TTC549 (cell line): ENCODE measurements around the gene HSF4.

Experiments used
- FAIRE-seq: peaks from 2 replicates; lab custom pipeline; 2012; peaks lifted over from hg19 to GRCh38; lab: Jason Lieb, UNC

HSF4 gene

DNA sequence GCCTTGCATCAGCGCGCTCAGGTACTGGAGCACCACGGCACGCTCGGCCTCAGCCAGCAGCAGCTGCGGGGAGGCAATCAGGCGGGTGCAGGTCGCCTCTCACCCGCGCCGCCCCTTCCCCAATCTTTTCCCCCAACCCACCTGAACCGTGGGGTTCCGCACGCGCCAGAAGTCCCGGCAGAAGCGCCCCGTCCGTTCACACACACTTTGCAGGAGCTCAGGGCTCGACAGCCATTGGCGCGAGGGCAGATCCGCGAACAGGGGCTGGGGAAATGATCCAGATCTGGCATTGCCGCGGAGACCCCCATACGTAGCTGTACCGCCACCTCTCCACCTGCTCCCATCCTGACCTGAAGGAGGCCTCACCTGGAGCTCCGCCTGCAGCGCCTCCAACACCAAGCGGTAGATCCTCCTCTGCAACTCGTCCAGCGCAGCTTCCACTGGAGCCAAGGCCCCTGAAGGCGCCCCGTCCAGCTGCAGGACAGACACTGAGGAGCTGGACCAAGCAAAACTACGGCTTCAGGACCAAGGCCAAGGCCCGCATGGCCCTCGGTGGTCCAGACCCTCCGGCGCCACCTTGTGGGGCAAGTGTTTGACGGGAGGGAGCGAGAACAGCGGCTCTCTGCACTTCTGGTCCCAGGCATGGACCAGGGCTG, 20.6 kb downstream of the HSF4 start:
- FAIRE-seq: peak; percentile 61

DNA sequence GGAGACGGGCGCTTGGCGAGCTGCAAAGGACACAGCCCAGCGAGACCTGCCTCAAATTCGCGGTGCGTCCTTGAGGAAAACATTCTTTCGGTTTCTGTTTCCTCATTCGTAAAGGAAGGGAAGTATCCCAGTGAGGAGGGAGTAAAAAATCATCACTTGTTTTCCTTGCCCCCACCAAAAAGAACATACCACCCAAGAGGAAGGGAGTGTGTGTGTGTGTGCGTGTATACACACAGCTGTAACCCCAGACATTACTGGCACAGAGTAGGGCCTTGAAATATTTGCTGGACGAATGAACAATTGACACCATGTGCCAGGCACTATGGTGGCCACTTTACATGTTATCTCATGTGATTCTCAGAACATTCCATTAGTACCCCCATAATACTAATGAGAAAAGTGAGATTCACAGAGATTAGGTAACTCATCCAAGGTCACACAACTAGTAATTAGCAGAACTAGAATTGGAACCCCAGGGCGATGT, 21.1 kb downstream of the HSF4 start:
- no peak for FAIRE-seq

DNA sequence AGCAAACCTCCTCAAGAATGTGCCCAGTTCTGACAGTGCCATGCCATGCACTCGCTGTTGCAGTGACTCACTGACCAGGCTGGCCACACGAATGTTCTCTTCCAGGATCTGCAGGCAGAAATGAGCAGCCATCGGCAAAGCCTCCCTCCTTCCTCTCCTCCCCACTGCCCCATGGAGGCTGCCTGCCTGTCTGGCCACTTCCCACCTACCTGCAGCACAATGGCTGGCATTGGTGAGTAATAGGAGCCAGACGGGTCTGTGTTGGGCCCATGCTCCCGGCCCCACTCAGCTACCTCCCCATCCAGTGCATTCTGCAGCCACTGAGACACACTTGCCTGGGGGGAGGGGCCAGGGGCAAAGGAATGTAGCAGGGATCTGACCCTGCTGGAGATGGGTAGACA, 22.0 kb downstream of the HSF4 start:
- FAIRE-seq: no peak

DNA sequence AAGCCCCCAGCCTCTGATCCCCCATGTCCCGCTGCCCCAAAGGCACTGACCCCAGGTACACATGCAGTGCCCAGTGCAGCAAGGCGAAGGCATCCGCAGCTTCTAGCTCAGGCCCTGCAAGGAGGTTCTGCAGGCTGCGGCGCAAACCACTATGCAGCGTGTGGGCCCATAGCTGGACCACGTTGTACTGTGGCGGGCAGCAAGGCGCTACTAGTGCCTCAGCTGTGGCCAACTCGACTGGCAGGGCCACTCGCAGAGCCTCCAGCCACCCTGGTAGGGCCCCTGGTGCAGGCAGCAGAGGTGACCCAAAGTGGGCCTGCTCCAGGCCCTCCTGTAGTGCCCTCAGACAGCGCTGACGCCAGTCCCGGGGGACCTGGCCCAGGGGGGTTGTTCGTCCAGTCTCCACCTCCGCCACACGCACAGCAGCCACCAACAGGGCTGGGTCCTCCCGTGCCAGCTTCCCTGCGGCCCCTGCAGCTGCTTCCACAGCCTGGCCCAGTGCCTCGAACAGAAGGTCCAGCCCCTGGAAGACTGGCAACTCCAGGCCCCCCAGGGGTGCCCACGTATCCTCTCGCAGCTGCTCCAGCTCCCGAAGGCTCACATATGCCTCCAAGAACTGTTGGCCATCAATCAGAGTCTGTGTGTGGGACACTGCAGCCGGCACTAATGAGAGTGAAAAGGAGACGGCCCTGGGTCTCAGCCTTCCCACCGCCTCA, 22.8 kb downstream of the HSF4 start:
- FAIRE-seq: no peak

DNA sequence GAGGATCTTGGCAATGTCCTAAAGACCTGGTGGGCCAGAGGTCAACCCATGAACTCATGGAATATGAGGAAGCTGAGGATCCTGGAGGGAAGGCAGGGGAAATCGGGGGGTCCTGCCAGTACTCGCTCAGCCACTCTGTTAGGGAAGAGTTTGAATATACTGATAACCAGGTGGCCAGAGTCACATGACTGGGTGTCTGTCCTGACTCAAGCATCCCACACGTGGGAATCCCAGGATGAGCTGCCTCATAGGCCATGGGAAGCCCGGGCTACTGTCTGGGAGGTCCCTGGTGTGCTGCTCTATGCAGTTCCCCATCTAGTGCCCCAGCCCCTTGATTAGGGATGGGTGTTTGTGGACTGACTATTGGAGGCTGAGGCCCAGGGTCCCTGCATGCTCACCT, 23.8 kb downstream of the HSF4 start:
- no peak for FAIRE-seq

DNA sequence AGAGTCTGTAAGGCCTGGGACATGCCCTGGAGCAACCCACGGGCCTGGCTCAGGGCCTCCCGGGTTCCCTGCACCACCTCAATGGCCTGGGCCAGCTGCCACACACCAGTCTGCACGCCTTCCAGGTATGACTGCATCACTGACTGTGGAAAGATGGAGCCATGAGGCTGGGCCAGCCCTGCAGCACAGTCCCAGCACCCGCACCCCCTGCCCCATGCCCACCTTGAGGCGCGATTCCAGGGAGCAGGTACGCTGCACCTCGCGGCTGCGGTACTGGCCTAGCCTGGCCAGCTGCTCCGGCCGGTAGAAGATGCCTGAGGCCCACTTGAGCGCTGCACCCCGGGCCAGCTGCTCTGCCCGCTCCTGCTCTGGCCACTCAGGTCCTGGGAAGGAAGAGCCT, 24.3 kb downstream of the HSF4 start:
- FAIRE-seq: no peak

DNA sequence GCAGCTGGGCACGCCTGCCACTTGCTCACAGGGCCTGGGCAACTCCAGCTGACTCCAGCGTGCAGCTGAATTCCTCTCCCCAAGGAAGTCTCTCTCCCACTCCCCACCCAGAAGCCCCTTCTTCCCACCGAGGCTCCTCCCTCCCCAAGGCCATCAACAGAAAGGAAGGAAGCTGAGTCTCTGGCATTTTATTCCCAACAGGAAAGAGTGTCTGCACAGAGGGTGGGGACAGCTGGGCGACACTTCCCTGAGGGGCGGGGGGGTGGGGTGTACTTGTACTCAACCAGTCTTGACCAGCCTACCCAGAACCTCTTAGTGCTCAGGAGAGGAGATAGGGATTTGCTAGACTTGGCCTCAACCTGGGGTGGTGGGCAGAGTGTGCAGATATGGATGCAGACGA, 25.5 kb downstream of the HSF4 start, which contains the start of gene EXOC3L1:
Gene EXOC3L1 (minus strand): TSS at position 96 of the 400 bp plus-strand sequence. CDS start 460 bp downstream, outside the sequence.
- no peak for FAIRE-seq

DNA sequence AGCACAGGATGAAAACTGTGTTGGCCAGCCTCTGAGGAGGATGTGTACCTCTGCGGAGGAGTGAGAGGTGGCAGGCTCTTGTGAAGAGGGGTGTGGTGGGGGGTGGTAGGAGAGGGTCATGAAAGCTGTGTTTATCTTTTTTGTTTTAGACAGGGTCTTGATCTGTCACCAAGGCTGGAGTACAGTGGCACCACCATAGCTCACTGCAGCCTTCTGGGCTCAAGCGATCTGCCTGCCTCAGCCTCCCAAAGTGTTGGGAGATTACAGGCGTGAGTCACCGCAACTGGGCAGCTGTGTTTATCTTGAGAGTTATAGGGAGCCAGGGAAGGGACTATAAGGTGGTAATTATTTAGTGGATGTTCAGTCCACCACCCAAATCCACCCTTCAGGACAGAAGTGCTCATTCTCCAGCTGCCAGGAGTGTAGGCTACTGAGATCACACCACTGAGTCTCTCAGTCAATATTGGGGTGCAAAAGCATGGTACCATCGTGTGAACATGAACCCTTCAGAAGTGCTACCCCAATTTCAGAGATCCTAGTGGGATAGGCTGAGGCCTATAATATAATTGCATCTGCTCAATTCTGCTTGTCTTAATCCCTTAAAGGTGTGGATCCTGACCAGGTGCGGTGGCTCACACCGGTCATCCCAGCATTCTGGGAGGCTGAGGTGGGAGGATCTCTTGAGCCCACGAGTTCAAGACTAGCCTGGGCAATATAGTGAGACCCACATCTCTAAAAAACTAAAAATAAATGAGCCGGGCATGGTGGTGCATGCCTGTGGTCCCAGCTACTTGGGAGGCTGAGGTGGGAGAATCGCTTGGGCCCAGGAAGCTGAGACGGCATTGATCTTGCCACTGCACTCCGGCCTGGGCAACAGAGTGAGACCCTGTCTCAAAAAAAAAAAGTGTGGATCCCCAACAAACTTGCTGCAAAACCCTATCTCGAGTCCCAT, 26.2 kb downstream of the HSF4 start:
- FAIRE-seq: no peak

DNA sequence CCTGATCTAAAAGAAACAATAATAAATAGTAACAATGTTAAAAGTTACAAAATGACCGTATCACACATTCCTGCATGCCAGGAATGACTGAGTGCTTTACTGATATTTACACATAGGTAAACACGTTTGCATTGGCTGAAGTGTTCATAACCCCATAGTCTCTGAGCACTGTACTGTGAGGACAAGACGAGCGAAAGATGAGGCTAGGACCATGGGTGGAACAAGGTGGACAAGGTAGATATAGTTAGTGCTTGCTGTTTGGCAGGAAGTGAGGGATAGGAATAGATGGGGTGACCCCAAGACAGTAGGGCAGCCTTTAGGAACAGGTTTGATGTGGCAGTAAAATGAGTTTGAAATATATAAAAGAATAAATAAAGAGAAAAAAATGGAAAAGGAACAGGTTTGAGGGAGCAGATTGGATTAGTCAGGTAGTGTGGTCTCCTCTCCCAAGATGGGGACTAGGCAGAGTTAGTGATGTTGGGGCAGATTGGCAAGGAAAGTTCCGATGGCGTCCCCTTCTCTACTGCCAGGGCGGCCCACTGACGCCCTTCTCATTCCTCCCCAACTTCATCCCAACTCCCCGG, 27.0 kb downstream of the HSF4 start:
- FAIRE-seq: no peak

DNA sequence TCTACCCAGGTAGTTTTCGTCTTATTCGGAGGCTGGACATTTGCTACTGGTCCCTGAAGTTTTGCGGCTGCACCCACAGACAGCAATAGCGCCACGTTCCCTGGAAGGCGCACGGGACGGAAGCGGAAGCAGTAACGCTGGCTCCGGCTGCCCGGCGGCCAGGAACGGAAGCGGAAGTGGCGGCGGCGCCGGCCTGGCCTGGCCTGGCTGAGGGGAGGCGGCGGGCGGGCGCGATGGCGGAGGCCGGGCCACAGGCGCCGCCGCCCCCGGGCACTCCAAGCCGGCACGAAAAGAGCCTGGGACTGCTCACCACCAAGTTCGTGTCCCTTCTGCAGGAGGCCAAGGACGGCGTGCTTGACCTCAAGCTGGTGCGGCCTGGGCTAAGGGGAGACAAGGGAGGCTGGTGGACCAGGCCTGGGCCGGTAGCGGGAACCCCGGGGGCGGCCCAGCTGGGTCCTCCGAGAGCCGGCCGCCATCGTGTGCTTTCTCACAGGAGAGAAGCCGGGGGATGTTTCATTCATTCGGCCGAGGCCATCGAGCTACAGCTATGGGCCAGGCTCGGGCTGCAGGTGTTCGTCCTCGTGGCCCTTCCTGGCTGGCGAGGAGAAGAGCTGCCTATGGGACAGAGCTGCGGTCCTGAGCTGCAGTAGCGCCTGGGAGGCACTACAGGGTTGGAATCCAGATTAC, 27.6 kb downstream of the HSF4 start, which contains the start of gene E2F4:
Gene E2F4 (plus strand): TSS at position 161 of the 687 bp plus-strand sequence. CDS start 73 bp downstream, at position 234.
- FAIRE-seq: no peak

DNA sequence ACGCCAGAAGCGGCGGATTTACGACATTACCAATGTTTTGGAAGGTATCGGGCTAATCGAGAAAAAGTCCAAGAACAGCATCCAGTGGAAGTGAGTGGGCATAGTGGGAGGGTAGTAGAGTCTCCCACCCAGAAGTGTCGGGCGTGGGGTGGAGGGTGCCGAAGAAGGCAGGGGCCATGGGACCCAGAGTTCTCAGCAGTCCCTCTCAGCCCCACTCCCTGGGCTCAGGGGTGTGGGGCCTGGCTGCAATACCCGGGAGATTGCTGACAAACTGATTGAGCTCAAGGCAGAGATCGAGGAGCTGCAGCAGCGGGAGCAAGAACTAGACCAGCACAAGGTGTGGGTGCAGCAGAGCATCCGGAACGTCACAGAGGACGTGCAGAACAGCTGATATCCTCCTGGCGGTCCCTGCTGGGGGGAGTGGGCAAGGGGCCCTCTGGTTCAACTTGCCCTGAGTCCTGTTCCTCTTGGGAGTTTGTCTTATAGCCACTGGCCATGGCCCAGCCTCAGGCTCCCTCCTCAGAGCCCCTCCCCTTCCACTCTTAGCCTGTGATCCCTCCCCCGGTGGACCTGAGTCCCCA, 28.3 kb downstream of the HSF4 start:
- FAIRE-seq: no peak

DNA sequence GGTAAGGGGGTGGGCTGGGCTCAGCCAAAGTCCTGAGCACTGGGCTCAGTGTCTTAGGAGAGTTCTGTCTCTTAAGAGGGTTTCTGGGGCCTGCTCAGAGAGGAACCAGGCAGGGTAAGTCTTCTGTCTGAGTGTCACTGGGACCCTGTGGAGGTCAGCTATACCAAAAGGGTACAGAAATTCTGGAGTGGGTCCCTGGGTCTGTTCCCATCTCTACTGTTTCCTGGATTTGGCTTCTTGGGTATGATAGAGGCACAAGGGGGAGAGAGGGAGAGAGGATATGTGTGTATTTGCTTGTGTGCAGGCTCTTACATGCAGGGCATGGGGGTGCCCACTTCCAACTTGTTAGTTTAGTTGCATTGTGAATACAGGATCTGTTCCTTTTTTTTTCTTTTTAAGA, 29.0 kb downstream of the HSF4 start:
- FAIRE-seq: no peak

DNA sequence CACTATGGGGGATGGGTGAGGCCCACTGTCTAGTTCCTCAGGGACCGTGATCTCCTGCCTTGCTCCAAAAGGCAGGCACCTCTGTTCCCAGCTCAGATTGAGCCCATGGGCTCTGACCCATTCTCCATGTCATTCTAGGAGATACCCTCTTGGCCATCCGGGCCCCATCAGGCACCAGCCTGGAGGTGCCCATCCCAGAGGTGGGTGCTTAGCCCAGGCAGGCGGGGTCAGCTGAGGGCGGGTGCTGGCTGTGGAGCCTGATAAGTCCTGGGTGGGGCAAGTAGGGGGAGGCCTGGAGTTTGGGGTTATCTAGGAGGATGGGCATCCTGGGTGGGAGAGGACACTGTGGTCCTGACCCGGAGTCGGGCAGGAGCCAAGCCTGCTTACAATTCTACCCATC, 29.7 kb downstream of the HSF4 start:
- no peak for FAIRE-seq

DNA sequence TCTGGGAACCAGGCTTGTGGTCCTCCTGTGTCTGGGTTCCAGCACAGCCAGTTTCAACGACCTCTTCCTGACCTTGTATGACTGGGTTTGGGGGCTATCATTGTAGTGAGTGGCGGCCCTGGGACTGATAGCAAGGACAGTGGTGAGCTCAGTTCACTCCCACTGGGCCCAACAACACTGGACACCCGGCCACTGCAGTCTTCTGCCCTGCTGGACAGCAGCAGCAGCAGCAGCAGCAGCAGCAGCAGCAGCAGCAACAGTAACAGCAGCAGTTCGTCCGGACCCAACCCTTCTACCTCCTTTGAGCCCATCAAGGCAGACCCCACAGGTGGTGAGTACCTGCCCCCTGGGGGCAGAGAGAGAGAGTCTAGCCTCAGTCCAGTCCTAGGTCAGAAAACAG, 31.1 kb downstream of the HSF4 start:
- no peak for FAIRE-seq

DNA sequence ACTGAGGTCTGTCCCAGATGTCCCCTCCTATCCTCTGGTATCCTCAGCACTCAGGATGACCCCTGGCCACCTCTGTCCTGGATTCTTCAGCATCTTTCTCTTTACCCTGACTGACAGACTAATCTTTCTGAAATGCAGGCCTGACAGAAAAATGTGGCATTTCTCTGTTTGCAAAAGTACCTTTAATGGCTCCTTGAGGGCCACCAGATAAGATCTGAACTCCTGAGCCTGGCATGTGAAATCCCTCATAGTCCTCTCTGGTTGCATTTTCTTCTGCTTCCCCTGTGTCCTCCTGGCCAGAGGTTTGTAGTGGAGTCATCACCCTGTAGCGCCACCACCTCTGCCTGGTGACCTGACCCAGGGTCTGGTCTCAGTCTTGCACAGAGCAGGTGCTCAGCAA, 32.3 kb downstream of the HSF4 start:
- FAIRE-seq: no peak

DNA sequence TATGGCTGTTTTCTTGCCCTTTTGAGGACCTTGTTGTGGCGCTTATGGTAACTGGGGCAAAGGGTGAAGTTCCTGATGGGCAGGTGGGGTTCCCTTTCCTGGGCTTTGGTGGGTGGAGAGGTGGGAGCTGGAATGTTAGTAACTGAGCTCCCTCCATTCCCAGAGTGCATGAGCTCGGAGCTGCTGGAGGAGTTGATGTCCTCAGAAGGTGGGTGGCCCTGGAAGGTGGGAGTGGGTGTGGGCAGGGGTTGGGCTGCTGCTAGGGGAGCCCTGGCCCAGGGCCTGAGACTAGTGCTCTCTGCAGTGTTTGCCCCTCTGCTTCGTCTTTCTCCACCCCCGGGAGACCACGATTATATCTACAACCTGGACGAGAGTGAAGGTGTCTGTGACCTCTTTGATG, 33.2 kb downstream of the HSF4 start:
- no peak for FAIRE-seq

DNA sequence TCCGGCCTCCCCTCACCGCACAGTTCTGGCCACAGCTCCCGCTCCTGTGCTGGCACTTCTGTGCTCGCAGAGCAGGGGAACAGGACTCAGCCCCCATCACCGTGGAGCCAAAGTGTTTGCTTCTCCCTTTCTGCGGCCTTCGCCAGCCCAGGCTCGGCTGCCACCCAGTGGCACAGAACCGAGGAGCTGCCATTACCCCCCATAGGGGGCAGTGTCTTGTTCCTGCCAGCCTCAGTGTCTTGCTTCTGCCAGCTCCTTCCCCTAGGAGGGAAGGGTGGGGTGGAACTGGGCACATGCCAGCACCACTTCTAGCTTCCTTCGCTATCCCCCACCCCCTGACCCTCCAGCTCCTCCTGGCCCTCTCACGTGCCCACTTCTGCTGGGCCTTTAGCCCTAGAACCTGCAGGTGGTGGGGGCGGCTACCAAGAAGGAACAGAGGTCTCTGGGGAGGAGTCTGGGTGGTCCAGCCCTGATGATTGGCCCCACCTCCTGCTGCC, 33.7 kb downstream of the HSF4 start:
- FAIRE-seq: no peak

DNA sequence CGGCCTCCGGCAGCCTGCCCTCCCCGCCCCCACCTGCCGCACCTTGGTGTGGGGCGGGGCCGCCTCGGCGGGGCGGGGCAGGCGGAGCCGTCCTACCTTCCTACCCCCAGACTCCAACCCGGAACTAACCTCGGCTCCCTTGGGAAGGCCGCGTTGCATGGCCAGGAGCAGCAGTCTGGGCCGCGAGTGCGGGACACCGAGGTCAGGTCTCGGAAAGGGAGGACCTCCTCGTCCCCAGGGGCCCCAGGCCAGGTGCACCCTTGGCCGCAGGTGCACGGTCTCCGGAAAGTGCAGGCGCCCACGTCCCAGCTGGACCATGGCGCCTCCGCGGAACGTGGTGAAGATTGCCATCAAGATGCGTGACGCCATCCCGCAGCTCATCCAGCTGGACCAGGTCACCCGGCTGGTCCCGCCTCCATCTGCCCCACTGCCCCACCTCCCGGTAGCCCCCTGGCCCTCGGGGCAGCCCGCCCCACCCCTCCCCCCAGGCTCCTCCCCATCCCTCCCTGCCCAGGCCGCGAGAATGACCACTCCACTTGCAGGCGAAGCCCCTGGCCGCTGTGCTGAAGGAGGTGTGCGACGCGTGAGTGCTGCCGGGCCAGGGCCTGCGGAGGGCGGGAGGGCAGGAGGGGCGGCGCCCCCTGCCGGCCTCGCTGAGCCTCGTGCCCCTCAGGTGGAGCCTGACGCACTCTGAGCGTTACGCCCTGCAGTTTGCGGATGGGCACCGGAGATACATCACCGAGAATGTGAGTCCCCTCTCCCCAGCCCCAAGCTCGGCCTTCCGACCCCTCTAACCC, 34.7 kb downstream of the HSF4 start, which contains the start of gene ELMO3:
Gene ELMO3 (plus strand): TSS at position 121 of the 797 bp plus-strand sequence. CDS start 196 bp downstream, at position 317.
- no peak for FAIRE-seq

DNA sequence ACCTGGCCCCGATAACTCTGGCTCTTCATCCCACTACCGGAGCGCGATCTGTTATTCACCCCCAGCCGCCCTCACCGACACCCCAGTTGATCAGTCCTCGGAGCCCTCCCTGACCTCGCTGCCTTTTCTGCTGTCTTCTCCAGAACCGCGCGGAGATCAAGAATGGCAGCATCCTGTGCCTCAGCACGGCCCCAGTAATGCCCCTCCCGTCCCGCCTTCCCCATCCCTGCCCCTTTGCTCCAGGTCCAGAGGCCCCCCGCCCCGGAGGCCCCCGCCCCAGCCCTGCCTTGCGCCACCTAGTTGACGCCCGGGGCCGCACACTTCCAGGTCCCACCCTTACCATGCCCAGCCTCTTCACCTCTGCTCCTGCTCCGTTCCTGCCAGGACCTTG, 35.3 kb downstream of the HSF4 start:
- no peak for FAIRE-seq

DNA sequence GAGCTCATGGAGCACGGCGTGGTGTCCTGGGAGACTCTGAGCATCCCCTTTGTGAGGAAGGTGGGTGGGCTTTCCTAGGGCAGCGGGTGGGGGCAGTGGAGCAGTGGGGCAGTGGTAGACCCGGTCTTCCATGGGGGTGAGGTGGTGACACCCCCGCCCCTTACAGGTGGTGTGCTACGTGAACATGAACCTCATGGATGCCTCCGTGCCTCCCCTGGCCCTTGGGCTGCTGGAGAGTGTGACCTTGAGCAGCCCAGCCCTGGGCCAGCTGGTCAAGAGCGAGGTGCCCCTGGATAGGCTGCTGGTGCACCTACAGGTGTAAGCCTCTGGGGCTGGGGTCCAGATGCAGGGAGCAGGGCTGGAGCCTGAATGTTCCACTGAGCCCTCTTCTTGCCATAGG, 35.9 kb downstream of the HSF4 start:
- FAIRE-seq: no peak
